A549 treated with AZD9567 at 1 μM for 4 hours (cell line): ENCODE data around the gene NPTX1. TPM values are rescaled to one million over a fixed set of nuclear protein-coding genes. Genes with fewer than 3 reads are reported as not detected.

Source experiments
- total RNA-seq: library from RNA; stranded (reverse); fragments of 200-300 nt; extraction: Qiagen RNA extraction; gene quantifications from 5 replicates; pipeline ENCODE4 v1.2.3, GENCODE V29; 2022; ENCODE audit not compliant: insufficient read depth

The NPTX1 gene
- total RNA-seq, result 115 to 205 TPM (median 167 TPM) in 5 replicates

GRCh38 chr17:80475910-80476876, at the start of gene NPTX1:
Gene NPTX1 (minus strand): TSS chr17:80476607. CDS start chr17:80476446, 161 bp downstream.

Other genes with a start within 250 kb of the NPTX1 start
- 52.4 to 82.7 TPM (median 56.1 TPM) in 5 replicates for gene RNF213, start 215.8 kb downstream of the NPTX1 start, total RNA-seq
- gene ENDOV, start 61.4 kb downstream of the NPTX1 start, total RNA-seq, result 41.7 to 61.0 TPM (median 56.4 TPM) in 5 replicates
- gene RPTOR, start 68.2 kb upstream of the NPTX1 start, total RNA-seq, result 24.2 to 31.5 TPM (median 29.7 TPM) in 5 replicates